Stimulated activated CD4-positive, alpha-beta T cell treated with anti-CD3 and anti-CD28 coated beads, Interleukin-12 subunit alpha, Interleukin-12 subunit beta, amount 100 ng/mL, for 24 hours (primary cell): Measurements from ENCODE around the gene TRAK1.

Source experiments
- DNase-seq, 2 experiments: peaks; one replicate each; pipeline ENCODE4 v3.0.0-alpha.2; 2020; ENCODE audit warnings: low read depth in 2 of 2

Gene TRAK1

GRCh38 chr3:42177801-42178150 is 86.6 kb downstream of the TRAK1 start:
- DNase-seq, result no peak

- peak in 1 of 2 experiments; percentile 2 for DNase-seq
These were observed 88.1 kb downstream of the TRAK1 start for GRCh38 chr3:42179110-42179725.

DNA sequence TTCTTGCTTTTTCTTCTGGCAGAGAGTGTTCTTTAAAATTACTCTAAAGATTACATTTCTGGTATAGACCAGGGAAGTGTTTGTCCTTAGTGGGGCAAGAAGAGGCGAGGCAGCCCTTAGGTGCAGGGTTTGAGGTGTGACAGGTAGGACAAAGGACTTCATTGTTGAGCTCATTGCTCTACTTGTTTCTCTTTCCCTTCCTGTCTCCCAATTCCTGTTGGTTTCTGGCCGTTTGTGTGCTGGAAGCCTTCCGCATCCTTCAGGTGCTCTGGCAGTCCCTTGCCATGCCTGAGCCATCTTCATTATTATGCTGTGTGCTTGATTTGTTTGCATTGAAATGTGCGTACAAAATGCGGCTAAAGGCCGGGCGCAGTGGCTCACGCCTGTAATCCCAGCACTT is 89.7 kb downstream of the TRAK1 start:
- no peak for DNase-seq

GRCh38 chr3:42182555-42182954 is 91.4 kb downstream of the TRAK1 start:
- DNase-seq, result no peak

- DNase-seq, result no peak
These were observed 93.0 kb downstream of the TRAK1 start for GRCh38 chr3:42183991-42184632.

DNA sequence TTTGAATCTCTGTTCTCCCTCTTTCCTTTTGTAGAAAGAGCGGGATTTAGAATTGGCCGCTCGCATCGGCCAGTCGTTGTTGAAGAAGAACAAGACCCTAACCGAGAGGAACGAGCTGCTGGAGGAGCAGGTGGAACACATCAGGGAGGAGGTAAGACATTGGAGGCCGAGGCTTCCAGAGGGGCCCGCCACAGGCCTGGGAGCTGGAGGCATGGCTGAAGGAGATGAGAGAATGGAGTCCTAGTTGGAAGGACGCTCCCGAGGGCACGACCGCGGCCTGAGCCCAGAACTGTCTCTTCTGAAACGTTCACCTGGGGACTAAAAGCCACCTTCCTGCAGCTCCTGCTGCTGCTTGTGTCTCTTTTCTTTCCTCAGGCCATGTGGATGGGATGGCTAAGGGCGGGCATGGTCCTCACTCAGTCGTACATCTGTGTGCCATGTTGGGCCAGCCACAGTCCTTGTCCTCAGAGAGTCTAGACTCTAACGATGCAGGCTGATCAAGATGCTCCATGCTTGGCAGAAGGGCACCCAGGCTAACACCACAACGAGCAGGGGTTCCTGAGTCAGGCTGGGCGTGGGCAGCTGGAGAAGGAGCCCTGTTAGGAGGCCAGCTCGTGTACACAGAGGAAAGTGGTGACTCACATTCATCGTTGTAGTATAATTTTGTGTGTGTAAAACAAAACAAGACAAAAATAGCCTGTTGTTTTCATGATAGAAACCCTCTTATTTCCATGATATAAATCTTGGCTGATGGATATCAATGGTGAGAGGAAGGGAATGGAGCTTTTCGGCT is 93.7 kb downstream of the TRAK1 start:
- no peak for DNase-seq

DNA sequence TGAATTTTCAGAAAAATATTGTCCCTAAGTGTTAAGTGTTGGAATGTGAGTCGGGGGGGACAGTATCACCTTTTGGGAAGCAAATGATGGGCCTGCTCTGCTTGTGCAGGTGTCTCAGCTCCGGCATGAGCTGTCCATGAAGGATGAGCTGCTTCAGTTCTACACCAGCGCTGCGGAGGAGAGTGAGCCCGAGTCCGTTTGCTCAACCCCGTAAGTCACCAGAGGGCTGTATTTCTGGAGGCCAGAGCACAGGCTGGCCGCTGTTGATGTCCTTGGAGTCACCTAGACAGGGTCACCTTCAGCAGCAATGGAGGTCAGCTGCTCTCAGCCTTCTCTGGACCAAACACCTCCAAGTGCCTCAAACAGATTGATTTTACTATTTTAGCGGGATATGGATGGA is 96.8 kb downstream of the TRAK1 start:
- DNase-seq, result no peak

DNA sequence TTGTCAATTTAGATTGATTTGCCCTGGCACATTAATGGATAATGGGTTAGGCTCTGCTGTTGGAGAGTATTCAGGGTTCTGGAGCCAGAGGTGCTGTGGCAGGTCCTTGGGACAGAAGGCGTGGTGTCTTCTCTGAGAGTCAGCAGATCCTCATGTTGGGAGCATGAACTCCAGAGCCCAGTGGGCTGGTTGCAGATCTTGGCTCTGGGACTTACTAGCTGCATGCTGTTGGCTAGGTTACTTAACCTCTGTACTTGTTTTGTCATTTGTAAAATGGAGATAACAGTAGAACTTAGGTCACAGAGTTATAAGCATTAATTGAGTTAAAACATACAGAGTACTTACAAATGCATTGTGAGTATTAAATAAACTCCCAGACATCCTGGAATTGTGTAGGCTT is 97.2 kb downstream of the TRAK1 start:
- no peak for DNase-seq

DNA sequence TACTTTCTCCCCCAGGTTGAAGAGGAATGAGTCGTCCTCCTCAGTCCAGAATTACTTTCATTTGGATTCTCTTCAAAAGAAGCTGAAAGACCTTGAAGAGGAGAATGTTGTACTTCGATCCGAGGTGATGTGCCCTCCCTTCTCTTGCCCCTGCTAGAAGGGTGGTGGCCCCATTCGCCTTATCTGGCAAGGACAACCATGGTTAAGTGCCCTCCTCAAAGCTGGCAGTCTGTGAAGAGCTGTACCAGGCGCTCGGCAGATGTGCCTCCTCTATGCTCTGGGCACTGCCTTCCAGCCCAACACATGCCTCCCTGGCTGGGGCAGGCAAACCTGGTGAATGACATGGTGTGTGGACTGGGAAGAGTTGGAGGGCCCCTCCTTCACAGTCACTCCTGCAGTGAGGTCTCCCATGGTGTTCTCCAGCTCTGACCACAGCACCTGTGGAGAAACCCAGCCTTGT is 97.9 kb downstream of the TRAK1 start:
- DNase-seq, result no peak

GRCh38 chr3:42189736-42190135 is 98.6 kb downstream of the TRAK1 start:
- DNase-seq, result no peak

- DNase-seq, result peak; percentile 33 to 68
These were observed 99.7 kb downstream of the TRAK1 start for GRCh38 chr3:42190701-42191442.

DNA sequence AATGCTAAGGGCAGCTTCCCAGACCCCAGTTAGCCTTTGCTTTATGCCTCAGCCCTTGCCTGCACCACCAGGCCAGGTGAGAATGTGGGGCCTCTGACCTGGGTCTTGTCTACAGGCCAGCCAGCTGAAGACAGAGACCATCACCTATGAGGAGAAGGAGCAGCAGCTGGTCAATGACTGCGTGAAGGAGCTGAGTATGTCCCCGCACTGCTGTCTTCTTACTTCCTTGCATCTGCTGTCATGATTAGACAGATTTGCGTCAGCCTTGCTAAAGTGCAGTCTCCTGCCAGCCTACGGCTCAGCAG is 100.2 kb downstream of the TRAK1 start:
- DNase-seq, result no peak

DNA sequence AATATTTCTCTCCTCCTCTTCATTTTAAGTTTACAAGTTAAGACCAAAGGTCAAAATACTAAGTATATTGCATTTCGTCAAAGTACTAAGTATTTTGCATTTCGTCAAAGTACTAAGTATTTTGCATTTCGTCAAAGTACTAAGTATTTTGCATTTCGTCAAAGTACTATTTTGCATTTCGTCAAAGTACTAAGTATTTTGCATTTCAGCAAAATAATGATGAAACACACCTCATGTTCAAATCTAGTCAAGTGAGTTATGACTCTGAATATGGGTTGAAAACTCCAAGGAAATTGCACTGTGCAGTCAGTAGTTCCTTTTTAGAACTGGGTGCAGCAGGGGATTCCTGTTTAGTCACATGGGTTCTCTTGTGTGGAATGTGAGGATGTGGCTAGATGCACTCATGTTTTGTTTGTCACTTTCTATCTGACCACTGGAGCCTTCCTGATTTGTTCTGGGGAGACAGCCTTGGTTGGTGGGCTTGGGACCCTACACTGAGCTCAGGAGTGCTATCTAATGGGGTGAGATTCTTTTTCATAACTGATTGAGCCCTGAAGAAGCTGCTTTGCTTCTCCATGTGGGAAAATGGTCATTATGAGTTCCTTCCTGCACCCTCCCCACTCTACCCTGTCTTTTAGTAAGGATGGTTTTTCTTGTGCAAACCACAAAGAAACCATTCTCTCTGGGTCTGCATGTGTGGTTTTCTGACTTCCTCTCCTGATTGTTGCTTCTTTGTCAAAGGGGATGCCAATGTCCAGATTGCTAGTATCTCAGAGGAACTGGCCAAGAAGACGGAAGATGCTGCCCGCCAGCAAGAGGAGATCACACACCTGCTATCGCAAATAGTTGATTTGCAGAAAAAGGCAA is 101.4 kb downstream of the TRAK1 start:
- DNase-seq, result no peak

DNA sequence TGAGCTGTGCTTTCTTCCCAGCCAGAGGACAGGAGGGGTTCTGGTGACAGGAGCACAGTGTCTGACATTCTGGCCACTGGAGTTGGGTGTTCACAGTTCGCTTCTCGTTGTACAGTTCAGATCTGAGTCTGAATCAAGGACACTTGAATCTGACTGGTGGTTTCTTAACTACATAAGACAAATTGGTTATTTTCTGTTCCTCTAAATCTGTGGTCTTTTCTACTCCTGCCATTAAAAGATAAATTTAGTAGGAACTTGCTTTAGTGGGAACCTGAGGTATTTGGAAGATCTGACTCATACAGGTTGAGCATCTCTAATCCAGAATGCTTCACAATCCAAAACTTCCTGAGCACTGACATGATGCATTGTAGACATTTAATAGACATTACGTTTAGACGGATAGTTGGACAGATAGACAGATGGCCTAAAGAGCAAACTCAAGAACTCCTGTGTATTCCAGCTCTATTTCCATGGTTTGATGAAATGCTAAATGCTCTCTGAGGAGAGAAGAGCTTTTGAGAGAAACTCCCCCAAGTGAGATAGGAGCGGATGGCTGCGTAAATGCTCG is 103.9 kb downstream of the TRAK1 start:
- no peak for DNase-seq

DNA sequence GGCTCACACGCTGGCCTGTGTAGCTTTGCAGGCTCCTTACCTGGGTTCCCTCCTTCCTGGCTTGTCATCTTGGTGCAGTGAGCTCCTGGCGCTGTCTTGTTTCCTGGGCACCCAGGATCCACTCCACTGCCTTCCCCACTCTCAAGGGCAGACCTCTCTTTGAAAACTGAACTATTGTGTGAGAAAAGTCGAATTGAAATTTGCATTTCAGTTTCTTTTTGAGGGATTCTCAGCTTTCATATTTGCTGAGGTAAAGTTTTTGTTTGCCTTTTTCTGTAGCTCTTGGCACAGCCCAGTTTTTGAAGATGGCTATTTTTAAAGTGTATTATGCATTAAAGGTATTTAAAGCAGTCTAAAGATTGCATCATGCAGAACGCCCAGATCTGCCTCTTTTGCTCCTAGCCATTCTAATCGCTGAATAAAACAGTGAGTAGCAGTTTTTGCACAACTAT is 104.7 kb downstream of the TRAK1 start:
- DNase-seq, result no peak

DNA sequence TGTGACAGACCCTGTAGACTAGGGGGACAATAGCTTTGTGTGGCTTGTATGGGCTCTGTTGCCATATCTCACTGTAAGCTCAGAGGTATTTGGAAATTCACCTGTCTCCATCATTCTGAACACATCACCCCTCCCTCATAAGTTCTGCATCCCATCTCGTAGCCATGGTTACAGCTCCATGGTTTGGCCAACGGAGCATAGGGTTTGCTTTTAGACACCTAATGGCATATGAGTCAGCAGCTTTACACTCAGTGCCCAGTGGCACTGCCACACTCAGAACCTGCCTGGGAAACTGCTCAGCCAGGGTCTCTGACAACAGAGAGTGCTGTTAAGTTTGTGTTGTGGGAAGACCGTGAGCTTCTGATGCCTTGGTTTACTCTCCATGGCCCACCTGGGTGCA is 107.6 kb downstream of the TRAK1 start:
- DNase-seq, result no peak

GRCh38 chr3:42202217-42202865 is 111.2 kb downstream of the TRAK1 start:
- DNase-seq, result no peak

DNA sequence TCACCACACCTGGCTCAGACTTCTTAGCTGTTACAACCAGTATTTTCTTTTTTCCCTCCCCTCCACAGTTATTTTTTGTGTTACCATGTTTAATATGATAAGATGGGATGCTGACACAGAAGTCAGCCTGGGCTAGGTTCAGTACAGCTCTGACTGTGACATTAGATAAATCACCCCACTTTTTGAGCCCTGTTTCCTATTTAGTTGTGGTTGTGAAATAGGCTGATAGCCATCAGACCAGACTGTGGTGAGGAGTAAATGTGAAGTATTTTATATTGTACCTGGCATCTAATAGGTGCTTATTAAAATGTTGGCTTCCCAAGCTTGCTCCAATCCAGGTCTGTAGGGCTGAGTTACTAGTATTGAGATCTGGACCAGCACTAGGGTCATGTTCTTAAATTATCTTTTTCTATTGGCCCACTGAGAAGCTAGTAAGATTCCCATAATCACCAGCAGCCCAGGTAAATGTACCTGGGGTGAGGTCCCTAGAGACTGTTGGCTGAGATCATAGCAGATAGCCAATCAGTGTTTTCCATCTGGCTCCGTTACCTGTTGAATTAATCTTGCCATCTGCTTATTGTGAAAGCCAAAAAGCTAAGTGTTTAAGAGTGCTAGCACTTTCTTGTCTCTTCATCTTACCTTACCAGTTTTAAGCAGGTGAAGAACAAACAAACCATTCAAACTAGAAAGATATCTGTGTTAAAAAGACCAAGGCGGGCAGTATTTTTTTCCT is 113.9 kb downstream of the TRAK1 start:
- DNase-seq, result no peak

DNA sequence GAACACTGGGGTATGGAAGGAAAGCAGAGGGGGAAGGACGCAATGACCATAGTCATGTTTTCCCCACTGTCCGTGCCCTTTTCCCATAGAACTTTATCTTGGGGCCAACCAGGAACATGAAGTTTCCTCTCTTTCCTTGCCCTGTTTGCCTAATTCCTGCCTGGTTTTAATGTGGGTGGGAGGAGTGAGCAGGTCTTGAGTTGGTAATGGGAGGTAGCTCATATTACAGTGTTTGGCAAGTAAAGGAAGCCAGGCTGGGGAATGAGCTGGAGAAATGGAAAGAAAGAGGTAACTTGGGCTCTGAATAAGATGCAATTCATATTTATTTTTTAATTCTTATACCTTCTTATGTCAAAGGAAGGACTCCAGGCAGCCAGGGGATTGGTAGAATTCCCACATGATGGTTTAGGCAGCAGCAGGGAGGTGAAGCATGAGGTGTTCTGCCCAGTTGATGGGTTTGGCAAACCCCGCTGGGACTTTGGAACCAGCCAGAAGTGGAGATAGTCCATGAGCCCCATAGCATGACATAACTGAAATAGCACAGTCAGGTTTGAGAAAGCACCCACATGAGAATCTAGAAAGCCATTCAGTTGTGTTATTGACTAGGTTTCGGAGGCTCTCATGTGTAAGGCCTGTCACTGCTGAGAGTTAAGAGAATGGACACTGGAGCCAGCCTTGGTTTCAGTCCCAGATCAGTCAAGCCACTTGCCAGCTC is 114.8 kb downstream of the TRAK1 start:
- no peak for DNase-seq
